HS-5 (cell line): ENCODE measurements around the gene PHAF1.
A peak's percentile ranks its signal among the peaks of the same experiment; 100 is the strongest.

Experiments used
- DNase-seq: peaks from one replicate; pipeline ENCODE4 v3.0.0-alpha.2; 2012; ENCODE audit warnings: low read depth

Gene PHAF1

GRCh38 chr16:67109407-67110135 is at the start of gene PHAF1:
TSS of gene PHAF1 (plus strand) at chr16:67109941. CDS start at chr16:67110176, 235 bp downstream.
- DNase-seq: peak; percentile 55

GRCh38 chr16:67063008-67063407 is 46.7 kb upstream of the PHAF1 start:
- no peak for DNase-seq

- DNase-seq: no peak
Measured at GRCh38 chr16:67068212-67068753, 41.5 kb upstream of the PHAF1 start.

- no peak for DNase-seq
Measured at GRCh38 chr16:67071476-67072048, 38.2 kb upstream of the PHAF1 start.

GRCh38 chr16:67075331-67075730 is 34.4 kb upstream of the PHAF1 start:
- DNase-seq: no peak

GRCh38 chr16:67077871-67078270 is 31.9 kb upstream of the PHAF1 start:
- no peak for DNase-seq

- no peak for DNase-seq
Measured at GRCh38 chr16:67082100-67082499, 27.6 kb upstream of the PHAF1 start.

- no peak for DNase-seq
Measured at GRCh38 chr16:67082891-67083290, 26.9 kb upstream of the PHAF1 start.

- no peak for DNase-seq
Measured at GRCh38 chr16:67084345-67085028, 25.3 kb upstream of the PHAF1 start.

GRCh38 chr16:67086822-67087221 is 22.9 kb upstream of the PHAF1 start:
- DNase-seq: no peak

- DNase-seq: no peak
Measured at GRCh38 chr16:67087291-67087690, 22.4 kb upstream of the PHAF1 start.

GRCh38 chr16:67087803-67088202 is 21.9 kb upstream of the PHAF1 start:
- DNase-seq: no peak

- no peak for DNase-seq
Measured at GRCh38 chr16:67088551-67088950, 21.2 kb upstream of the PHAF1 start.

- no peak for DNase-seq
Measured at GRCh38 chr16:67089101-67089500, 20.6 kb upstream of the PHAF1 start.

- peak; percentile 77 for DNase-seq
Measured at GRCh38 chr16:67091906-67092566, 17.7 kb upstream of the PHAF1 start.

- DNase-seq: no peak
Measured at GRCh38 chr16:67093098-67093726, 16.5 kb upstream of the PHAF1 start.

GRCh38 chr16:67098599-67098998 is 11.1 kb upstream of the PHAF1 start:
- DNase-seq: no peak

- DNase-seq: no peak
Measured at GRCh38 chr16:67100569-67101310, 9.0 kb upstream of the PHAF1 start.

- DNase-seq: peak; percentile 81
Measured at GRCh38 chr16:67101311-67102082, 8.2 kb upstream of the PHAF1 start.

- DNase-seq: no peak
Measured at GRCh38 chr16:67104061-67104460, 5.7 kb upstream of the PHAF1 start.
